ENCODE measurements around the gene NEK7.

DNA sequence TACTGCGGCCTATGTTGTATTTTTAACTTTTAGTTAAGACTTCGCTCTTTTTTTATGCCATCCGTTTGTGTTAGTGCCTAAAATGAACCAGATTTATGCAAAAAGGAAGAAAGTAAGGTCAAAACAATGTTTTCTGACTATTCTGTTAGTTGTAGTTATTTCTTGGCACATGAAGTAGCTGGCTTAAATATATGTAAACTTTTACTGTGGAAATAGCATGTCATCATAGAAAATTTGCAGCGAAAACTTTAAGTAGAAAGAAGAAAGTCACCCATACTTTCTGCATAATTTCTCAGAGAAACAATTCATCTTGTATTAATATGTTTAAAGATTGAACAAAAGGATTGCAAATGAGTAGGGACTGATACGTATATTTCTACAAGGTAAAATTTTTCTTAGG, 106.4 kb downstream of the NEK7 start:
- TF ChIP-seq, protein P1, sequence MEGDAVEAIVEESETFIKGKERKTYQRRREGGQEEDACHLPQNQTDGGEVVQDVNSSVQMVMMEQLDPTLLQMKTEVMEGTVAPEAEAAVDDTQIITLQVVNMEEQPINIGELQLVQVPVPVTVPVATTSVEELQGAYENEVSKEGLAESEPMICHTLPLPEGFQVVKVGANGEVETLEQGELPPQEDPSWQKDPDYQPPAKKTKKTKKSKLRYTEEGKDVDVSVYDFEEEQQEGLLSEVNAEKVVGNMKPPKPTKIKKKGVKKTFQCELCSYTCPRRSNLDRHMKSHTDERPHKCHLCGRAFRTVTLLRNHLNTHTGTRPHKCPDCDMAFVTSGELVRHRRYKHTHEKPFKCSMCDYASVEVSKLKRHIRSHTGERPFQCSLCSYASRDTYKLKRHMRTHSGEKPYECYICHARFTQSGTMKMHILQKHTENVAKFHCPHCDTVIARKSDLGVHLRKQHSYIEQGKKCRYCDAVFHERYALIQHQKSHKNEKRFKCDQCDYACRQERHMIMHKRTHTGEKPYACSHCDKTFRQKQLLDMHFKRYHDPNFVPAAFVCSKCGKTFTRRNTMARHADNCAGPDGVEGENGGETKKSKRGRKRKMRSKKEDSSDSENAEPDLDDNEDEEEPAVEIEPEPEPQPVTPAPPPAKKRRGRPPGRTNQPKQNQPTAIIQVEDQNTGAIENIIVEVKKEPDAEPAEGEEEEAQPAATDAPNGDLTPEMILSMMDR (IDR thresholded peaks at IDR 0.05; ENCODE audit: poor library complexity, severe bottlenecking): no peak
- no peak for TF ChIP-seq EP300 (conservative IDR thresholded peaks at IDR 0.05; ENCODE audit: poor library complexity, severe bottlenecking)
- TF ChIP-seq TAF1 (IDR thresholded peaks at IDR 0.05; ENCODE audit: low read depth): no peak
- no peak for TF ChIP-seq EZH2 (IDR thresholded peaks at IDR 0.05; ENCODE audit: borderline replicate concordance, insufficient read depth, low read length, poor library complexity, severe bottlenecking)
- TF ChIP-seq, protein P2, sequence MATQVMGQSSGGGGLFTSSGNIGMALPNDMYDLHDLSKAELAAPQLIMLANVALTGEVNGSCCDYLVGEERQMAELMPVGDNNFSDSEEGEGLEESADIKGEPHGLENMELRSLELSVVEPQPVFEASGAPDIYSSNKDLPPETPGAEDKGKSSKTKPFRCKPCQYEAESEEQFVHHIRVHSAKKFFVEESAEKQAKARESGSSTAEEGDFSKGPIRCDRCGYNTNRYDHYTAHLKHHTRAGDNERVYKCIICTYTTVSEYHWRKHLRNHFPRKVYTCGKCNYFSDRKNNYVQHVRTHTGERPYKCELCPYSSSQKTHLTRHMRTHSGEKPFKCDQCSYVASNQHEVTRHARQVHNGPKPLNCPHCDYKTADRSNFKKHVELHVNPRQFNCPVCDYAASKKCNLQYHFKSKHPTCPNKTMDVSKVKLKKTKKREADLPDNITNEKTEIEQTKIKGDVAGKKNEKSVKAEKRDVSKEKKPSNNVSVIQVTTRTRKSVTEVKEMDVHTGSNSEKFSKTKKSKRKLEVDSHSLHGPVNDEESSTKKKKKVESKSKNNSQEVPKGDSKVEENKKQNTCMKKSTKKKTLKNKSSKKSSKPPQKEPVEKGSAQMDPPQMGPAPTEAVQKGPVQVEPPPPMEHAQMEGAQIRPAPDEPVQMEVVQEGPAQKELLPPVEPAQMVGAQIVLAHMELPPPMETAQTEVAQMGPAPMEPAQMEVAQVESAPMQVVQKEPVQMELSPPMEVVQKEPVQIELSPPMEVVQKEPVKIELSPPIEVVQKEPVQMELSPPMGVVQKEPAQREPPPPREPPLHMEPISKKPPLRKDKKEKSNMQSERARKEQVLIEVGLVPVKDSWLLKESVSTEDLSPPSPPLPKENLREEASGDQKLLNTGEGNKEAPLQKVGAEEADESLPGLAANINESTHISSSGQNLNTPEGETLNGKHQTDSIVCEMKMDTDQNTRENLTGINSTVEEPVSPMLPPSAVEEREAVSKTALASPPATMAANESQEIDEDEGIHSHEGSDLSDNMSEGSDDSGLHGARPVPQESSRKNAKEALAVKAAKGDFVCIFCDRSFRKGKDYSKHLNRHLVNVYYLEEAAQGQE (IDR thresholded peaks at IDR 0.05; ENCODE audit: borderline replicate concordance): no peak
- TF ChIP-seq RAD21 (conservative IDR thresholded peaks at IDR 0.05): no peak
- TF ChIP-seq POLR2AphosphoS5 (IDR thresholded peaks at IDR 0.05): no peak
- TF ChIP-seq MXI1 (conservative IDR thresholded peaks at IDR 0.05; ENCODE audit: poor library complexity, severe bottlenecking): no peak
- TF ChIP-seq SMC3 (conservative IDR thresholded peaks at IDR 0.05; ENCODE audit: poor library complexity): no peak

Data from neural cell (in vitro differentiated cells).